Astrocyte of the spinal cord (primary cell): ENCODE measurements around the gene CEP76.
A peak's percentile ranks its signal among the peaks of the same experiment; 100 is the strongest.
"Not testable (repeated sequence)": the region's sequence is repeated elsewhere in the genome, so short reads cannot be mapped to it uniquely, and the experiment has no call there.

Experiments
- DNase-seq: peaks from one replicate; pipeline ENCODE4 v3.0.0; 2011; ENCODE audit warnings: low read depth, low spot score
- H3K4me3 ChIP-seq: 2 replicates; pipeline ENCODE4 v1.5.1; 2011; ENCODE audit warnings: low read depth, mild to moderate bottlenecking, low read length, moderate library complexity
- in situ Hi-C: cut with HindIII; loops from 2 replicates; pipeline ENCODE4 v1.10.0; 2017; ENCODE audit warnings: low sequenced_read_pairs
- TF ChIP-seq, protein P1 (sequence below): IDR thresholded peaks from 2 replicates; pipeline ENCODE4 v1.5.1; 2012; ENCODE audit warnings: low read depth, mild to moderate bottlenecking, low read length, inconsistent platforms

CEP76 gene

DNA sequence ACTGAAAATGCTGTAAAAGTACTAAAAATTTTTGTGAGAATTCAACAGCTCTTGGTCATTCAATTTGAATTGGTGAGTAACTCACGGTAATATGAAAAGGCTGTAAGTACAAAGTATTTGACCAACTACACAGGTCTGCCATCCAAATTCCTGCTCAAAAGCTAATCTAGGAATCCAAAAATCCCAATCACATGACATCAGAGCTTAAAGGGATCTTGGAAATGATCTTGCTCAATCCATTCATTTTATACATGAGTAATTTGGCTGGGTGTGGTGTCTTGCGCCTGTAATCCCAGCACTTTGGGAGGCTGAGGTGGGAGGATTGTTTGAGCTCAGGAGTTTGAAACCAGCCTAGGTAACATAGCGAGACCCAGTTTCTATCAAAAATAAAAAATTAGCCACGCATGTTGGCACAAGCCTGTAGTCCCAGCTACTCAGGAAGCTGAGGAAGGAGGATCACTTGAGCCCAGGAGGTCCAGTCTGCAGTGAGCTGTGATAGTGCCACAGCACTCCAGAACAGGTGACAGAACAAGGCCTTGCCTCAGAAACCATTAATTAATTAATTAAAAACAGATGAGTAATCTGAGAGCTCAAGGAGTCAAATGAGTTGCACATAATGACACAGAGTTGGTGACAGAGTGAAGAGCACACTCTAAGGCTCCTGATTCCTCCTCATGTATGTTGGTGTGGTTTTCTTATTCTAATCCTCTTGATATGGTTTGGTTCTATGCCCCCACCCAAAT is 64.5 kb downstream of the CEP76 start:
- TF ChIP-seq, protein P1, sequence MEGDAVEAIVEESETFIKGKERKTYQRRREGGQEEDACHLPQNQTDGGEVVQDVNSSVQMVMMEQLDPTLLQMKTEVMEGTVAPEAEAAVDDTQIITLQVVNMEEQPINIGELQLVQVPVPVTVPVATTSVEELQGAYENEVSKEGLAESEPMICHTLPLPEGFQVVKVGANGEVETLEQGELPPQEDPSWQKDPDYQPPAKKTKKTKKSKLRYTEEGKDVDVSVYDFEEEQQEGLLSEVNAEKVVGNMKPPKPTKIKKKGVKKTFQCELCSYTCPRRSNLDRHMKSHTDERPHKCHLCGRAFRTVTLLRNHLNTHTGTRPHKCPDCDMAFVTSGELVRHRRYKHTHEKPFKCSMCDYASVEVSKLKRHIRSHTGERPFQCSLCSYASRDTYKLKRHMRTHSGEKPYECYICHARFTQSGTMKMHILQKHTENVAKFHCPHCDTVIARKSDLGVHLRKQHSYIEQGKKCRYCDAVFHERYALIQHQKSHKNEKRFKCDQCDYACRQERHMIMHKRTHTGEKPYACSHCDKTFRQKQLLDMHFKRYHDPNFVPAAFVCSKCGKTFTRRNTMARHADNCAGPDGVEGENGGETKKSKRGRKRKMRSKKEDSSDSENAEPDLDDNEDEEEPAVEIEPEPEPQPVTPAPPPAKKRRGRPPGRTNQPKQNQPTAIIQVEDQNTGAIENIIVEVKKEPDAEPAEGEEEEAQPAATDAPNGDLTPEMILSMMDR: no peak
- H3K4me3 ChIP-seq: no peak overlapping the region
- no peak for DNase-seq
- in situ Hi-C loops: no loop called here

DNA sequence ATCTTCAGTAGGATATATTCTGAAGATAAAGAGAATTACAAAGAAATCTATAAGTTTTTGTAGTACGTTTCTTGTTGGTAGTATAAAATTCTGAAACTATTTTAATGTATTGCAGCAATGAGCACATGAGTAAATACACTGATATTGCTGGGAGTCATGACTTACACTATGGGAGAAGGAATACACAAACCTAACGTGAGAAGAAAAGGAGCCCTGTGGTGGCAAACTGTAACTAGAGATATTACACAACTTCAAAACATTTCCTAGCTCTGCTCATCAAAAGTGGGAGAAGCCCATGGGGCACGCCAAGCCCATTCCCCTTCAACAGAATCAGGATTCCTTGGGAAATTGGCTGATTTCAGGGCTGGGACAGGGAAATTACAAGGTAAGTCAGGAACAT is 65.1 kb downstream of the CEP76 start:
- TF ChIP-seq, protein P1: no peak
- DNase-seq: no peak
- in situ Hi-C loops: no loop called here
- H3K4me3 ChIP-seq: no peak overlapping the region

DNA sequence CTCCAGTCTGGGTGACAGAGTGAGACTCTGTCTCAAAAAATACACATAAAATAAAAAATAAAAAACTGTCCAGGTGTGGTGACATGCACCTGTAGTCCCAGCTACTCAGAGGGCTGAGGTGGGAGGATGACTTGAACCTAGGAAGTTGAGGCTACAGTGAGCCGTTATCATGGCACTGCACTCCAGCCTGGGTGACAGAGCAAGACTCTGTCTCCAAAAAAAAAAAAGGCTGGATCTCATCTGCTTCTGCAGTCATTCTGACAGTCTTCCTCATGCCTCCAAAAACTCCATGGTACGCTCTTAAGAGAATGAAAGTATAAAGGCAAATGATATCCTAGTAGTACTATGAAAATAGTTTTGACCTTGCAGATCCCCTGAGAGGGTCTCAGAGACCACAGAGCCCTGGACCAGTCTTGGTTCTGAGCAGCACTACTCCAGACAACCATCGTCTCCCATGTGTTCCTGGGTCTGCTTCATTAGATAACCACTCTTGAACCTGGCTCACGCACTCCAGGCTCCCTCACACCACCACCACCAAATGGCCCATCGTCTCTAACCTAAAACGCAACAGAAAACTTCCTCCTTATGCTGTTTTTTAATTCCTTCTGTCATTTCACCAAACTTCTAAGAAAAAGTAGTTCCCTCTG is 70.6 kb downstream of the CEP76 start:
- in situ Hi-C loops: no loop called here
- TF ChIP-seq, protein P1: no peak

DNA sequence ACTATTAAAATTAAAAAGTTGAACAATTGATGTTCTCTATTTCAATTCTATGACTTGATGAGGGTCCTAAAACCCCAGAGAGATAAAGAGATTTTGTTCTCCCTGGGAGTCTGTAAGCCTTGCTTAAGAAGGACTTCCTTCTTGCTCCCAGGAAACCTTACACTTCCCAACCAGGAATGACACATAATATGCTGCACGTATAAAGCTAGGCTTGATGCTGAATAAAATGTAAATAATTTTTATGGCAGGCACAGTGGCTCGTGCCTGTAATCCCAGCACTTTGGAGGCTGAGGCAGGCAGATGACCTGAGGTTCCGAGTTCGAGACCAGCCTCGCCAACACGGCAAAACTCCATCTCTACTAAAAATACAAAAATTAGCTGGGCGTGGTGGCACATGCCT is 72.4 kb downstream of the CEP76 start:
- in situ Hi-C loops: no loop called here
- peak; percentile 45 for DNase-seq

More for the DNA sequence above, 70.6 kb downstream of the CEP76 start:
- no peak overlapping the region for H3K4me3 ChIP-seq
- no peak for DNase-seq

DNA sequence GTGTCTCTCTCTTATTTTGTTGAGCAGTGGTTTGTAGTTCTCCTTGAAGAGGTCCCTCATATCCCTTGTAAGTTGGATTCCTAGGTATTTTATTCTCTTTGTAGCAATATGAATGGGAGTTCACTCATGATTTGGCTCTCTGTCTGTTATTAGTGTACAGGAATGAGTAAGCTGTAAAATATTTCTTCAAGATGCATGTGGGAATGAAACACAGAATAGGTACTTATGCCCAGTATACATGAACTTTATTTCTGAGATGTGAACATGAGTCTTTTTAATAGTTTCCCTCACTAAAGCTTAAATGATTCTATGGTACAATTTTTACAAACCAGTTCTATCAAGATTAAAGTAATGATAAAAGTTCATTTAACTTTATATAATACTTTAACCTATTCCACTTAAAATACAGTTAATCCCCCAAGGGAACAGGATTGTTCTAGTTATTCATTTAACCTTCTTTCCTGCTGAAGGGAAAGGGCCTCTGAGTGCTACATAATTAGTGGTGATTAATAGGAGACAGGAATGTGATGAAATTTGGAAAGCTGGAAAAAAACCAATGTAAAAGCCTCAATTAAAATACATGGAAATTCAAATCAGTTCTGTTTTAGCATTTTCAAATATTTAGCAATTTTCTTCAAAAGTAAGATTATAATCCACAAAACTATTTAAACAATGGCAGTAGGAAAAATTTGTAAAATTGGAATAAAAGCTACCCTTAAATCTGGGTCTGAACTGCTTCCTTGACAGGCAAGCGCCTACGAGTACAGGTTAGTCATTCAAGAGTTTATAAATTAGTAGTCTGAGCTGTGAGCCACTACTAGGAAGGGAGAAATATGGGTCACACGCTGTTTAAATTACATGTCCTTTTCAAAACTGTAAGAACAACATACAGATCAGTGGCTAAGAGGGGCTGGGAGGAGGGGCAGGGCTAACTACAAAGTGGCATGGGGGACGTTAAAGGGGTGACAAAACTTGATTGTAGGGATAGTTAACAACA is 73.5 kb downstream of the CEP76 start:
- TF ChIP-seq, protein P1: no peak
- peak; percentile 73 for DNase-seq
- in situ Hi-C loops: no loop called here
- no peak overlapping the region for H3K4me3 ChIP-seq

More for the DNA sequence above, 72.4 kb downstream of the CEP76 start:
- TF ChIP-seq, protein P1: no peak
- H3K4me3 ChIP-seq: no peak overlapping the region

DNA sequence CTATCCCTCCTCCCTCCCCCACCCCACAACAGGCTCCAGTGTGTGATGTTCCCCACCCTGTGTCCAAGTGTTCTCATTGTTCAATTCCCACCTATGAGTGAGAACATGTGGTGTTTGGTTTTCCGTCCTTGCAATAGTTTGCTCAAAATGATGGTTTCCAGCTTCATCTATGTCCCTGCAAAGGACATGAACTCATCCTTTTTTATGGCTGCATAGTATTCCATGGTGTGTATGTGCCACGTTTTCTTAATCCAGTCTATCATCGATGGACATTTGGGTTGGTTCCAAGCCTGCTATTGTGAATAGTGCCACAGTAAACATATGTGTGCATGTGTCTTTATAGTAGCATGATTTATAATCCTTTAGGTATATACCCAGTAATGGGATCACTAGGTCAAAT is 75.3 kb downstream of the CEP76 start:
- DNase-seq, H3K4me3 ChIP-seq, in situ Hi-C loops: not testable (repeated sequence)
